Neural crest cell (in vitro differentiated cells): ENCODE results near the gene IPO13. TPM values are rescaled to one million over a fixed set of nuclear protein-coding genes. Genes with fewer than 3 reads are reported as not detected.

ENCODE experiments used
- DNase-seq: peaks from one replicate; pipeline ENCODE4 v3.0.0; 2021; ENCODE audit warnings: low read depth, mixed read lengths, low spot score
- H3K27ac Mint-ChIP-seq: one replicate; pipeline ENCODE4 v1.8.0; 2021; ENCODE audit warnings: mild to moderate bottlenecking, mixed read lengths; ENCODE audit not compliant: unreplicated experiment
- H3K27me3 Mint-ChIP-seq: 2 replicates; pipeline ENCODE4 v1.8.0; 2021; ENCODE audit warnings: low read depth, mild to moderate bottlenecking, mixed read lengths
- H3K36me3 Mint-ChIP-seq: 2 replicates; pipeline ENCODE4 v1.8.0; 2021; ENCODE audit warnings: low read depth, mild to moderate bottlenecking, mixed read lengths
- H3K4me1 Mint-ChIP-seq: 2 replicates; pipeline ENCODE4 v1.8.0; 2021; ENCODE audit warnings: mixed read lengths
- H3K4me3 Mint-ChIP-seq: one replicate; pipeline ENCODE4 v1.8.0; 2021; ENCODE audit warnings: mild to moderate bottlenecking, mixed read lengths
- H3K9me3 Mint-ChIP-seq: 2 replicates; pipeline ENCODE4 v1.8.0; 2021; ENCODE audit warnings: mixed read lengths
- CTCF ChIP-seq: fragments of 200-600 bp; sonication (generic); conservative IDR thresholded peaks from 2 replicates; pipeline ENCODE4 v1.5.0; 2021; ENCODE audit warnings: antibody characterized with exemption, mild to moderate bottlenecking
- total RNA-seq: library from RNA; stranded (reverse); gene quantifications from 2 replicates; pipeline ENCODE4 v1.2.1, GENCODE V29; 2021

Gene IPO13
- total RNA-seq, 1 donor from 2014 or later: 44.1 TPM

- DNase-seq: no peak
- peaks cover 33% of the 10 kb centered on the region for H3K4me1 Mint-ChIP-seq
- H3K27me3 Mint-ChIP-seq: no peaks in the 10 kb centered on the region
- H3K27ac Mint-ChIP-seq: peak overlapping the region; percentile 77
- no peak for TF ChIP-seq CTCF
- peaks cover 4% of the 10 kb centered on the region for H3K36me3 Mint-ChIP-seq
- H3K9me3 Mint-ChIP-seq: no peaks in the 10 kb centered on the region
- peak overlapping the region; percentile 86 for H3K4me3 Mint-ChIP-seq
These were observed 1.2 kb downstream of the IPO13 start for GRCh38 chr1:43947874-43948437.

- H3K4me1 Mint-ChIP-seq: peaks cover 33% of the 10 kb centered on the region
- no peaks in the 10 kb centered on the region for H3K9me3 Mint-ChIP-seq
- no peak overlapping the region for H3K27ac Mint-ChIP-seq
- H3K27me3 Mint-ChIP-seq: no peaks in the 10 kb centered on the region
- H3K36me3 Mint-ChIP-seq: peaks cover 4% of the 10 kb centered on the region
- TF ChIP-seq CTCF: no peak
- H3K4me3 Mint-ChIP-seq: peak overlapping the region; percentile 86
- DNase-seq: no peak
These were observed 2.9 kb downstream of the IPO13 start for GRCh38 chr1:43949678-43950077.

GRCh38 chr1:43951021-43951985, 4.6 kb downstream of the IPO13 start:
- no peak for TF ChIP-seq CTCF
- Mint-ChIP-seq H3K4me1 (peaks cover 24% of the 10 kb centered on the region), H3K9me3 (no peaks in the 10 kb centered on the region), H3K36me3 (peaks cover 4% of the 10 kb centered on the region), H3K27ac (no peak overlapping the region), H3K27me3 (no peaks in the 10 kb centered on the region), H3K4me3 (peak overlapping the region; percentile 57)
- DNase-seq: no peak

GRCh38 chr1:43952731-43953346, 6.1 kb downstream of the IPO13 start:
- peaks cover 4% of the 10 kb centered on the region for H3K36me3 Mint-ChIP-seq
- no peaks in the 10 kb centered on the region for H3K27me3 Mint-ChIP-seq
- no peak overlapping the region for H3K4me3 Mint-ChIP-seq
- H3K4me1 Mint-ChIP-seq: peaks cover 19% of the 10 kb centered on the region
- no peaks in the 10 kb centered on the region for H3K9me3 Mint-ChIP-seq
- TF ChIP-seq CTCF: no peak
- no peak for DNase-seq
- H3K27ac Mint-ChIP-seq: no peak overlapping the region

- Mint-ChIP-seq H3K27me3 (no peaks in the 10 kb centered on the region), H3K36me3 (peaks cover 6% of the 10 kb centered on the region), H3K9me3 (no peaks in the 10 kb centered on the region), H3K4me1 (peaks cover 14% of the 10 kb centered on the region), H3K4me3 (no peak overlapping the region), H3K27ac (no peak overlapping the region)
- no peak for TF ChIP-seq CTCF
- DNase-seq: no peak
These were observed 6.6 kb downstream of the IPO13 start for GRCh38 chr1:43953361-43953760.
